GM19455 (cell line): ENCODE results near the gene CUBN.
"Not testable (repeated sequence)": the region's sequence is repeated elsewhere in the genome, so short reads cannot be mapped to it uniquely, and the experiment has no call there.

Experiments used
- ATAC-seq: cut with Tn5 transposase; IDR thresholded peaks from one replicate; pipeline ENCODE4 v1.9.1; 2021; ENCODE audit not compliant: unreplicated experiment

Gene CUBN

DNA sequence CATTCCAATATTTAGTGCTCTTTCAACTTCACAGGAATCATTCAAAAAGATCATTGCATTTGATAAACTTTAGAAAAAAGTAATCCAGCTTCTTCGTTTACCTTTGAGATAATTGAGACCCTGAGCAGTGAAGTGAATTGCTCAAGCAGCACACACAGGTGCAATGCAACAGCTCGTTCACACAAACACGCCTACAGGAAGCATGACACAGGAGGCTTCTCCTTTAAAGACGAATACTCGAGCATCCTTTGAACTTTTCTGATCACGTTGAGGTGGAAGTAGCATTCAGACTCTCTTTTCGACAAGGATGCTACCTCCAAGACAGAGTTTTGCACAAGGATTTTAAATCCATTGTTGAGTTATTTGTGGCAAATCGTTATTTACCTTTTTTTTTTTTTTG, 294.4 kb downstream of the CUBN start:
- ATAC-seq, result no peak

DNA sequence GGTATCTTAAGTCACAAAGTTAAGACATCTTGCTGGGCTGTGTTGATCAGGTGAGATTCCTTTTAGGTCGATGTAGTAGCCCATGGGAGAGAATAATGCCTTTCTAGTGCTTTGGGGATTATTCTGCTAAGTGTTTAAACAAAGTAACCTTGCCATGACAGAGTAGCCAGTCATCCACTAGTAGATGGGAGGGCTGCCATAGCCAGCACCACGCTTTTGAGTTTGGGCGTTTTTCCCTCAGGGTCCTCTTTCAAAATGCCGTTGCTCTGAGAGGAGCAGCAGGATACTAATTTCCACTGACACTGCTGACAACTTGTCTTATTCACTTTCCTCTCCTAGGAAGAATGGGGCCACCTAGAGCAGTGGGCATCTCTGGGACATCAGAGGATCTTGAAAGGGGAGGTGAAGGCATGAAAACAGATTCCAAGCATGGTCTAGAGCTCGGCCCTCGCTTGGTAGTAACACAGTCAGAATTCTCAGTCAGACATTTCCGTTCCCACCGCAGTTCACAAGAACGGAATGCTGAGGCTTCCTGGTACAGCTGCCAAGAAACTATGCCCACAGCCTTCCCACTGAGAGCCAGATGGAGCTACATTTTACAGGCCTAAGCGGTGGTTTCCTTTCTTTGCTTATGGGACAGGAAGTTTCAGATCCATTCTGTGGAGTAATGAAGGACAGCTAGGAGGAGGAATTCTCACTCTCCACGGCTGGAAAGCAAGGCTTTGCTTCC, 297.1 kb downstream of the CUBN start:
- no peak for ATAC-seq

DNA sequence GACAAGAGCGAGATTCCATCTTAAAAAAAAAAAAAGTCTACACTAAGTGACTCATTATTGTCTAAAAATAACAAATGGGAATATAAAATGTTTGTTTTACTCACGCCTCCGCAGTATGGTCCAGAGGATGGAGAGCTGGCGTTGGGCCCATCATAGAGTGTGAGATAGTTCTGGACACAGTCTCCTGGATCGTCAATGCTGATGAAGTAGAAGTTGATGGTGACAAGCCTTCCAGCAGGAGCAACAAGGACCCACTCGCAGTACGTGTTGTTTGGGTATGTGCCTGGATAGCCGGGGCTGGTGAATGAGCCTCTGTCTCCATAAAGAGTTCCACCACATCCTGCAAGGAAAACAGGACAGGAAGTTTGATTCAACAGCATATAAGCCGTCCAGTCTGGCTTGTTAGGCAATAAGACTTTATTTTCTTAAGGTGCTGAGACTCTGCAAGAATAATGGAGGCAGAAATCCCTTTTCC, 300.9 kb downstream of the CUBN start:
- ATAC-seq, result no peak

DNA sequence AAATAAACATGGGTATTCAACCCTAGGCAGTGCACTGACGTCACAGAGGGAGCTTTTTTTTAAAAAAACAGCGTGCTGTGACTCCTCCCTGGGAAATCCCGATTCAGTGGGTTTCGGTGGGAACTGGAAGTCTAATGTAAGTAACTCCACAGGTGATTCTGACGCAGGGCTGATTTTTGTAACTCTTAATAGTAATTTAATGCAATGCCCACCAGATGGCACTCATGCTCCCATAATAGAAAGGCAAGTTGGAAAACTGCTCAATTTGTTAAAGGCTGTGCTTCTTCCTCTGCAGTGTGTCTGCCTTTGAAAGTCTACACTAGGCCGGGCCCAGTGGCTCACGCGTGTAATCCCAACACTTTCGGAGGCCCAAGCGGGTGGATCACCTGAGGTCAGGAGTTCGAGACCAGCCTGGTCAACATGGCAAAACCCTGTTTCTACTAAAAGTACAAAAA, 301.5 kb downstream of the CUBN start:
- ATAC-seq, result peak; percentile 69

DNA sequence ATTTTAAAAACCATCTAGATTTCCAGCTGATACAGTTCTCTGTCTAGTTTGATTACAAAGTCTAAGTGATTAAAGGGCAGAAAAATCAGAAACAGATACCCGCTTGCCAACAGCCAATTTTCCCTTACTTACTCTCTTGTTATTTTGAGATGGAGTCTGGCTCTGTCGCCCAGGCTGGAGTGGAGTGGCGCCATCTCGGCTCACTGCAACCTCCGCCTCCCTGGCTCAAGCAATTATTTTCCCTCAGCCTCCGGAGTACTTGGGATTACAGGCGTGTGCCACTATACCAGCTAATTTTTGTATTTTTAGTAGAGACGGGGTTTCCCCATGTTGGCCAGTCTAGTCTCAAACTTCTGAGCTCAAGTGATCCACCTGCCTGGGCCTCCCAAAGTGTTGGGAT, 302.1 kb downstream of the CUBN start:
- ATAC-seq, result not testable (repeated sequence)

DNA sequence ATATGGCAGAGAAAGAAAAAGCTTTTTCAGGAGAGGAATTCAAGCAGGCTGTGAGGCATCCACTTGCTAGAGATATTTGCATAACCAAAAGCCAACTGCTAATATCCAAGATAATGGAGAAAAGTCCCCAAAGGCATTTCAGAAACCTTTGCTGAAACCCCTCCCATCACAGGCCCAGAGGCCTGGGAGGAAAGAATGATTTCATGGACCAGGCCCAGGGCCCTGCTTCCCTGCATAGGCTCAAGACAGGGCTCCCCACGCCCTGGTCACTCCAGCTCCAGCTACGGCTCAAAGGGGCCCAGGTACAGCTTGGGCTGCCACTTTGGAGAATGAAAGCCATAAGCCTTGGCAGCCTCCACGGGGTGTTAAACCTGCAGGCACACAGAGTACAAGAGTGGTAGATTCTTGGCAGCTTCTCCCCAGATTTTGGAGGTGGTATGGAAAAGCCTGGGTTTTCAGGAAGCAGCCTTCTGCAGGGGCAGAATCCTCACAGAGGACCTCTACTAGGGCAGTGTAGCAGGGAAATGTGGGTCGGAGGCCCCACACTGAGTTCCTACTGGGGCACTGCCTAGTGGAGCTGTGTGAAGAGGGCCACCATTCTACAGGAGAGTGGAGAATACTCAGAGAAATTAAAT, 306.8 kb downstream of the CUBN start:
- no peak for ATAC-seq

DNA sequence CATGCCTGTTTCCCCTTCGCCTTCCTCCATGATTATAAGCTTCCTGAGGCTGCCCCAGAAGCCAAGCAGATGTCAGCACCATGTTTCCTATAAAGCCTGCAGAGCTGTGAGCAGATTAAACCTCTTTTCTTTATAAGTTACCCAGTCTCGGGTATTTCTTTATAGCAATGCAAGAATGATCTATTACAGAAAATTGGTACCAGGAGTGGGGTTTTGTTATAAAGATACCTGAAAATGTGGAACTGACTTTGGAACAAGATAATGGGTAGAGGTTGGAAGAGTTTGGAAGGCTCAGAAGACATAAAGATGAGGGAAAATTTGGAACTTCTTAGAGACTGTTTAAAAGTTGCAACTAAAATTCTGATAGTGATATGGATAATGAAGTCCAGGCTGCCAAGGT, 307.6 kb downstream of the CUBN start:
- no peak for ATAC-seq

DNA sequence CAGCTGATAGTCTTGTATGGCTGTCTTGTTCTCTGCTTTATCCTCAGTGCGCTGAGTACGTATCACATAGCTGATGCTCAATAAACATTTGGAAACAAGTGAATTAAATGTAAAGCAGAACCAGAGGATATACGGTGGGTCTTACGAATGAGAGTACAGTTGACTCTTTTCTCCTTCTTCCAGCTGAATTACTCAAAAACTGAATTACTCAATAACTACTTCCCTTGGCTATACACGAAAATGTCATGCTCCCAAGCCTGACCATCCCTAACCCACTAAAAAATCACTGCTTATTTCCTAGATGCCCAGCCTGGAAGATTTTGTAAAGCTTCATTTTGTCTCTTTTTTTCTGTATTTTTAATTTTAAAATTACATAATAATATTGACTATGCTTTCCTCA, 309.2 kb downstream of the CUBN start:
- no peak for ATAC-seq

DNA sequence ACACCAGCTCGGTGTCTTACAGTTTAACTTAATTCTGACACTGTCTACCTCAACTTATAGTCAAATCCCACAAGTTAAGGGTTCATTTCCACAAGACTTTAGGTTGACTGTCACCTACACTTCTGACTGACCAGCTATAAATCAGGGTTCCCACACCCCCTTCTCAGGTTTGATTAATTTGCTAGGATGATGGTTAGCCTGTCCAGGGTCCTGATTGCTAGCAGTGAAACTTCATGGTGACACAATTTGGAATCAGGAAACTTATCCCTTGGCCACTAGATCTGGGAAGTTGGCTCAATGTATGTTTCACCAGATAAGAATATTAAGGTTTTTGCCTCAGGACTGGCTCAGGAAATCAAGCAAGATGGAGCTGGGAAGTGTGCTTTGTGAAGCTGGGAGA, 309.6 kb downstream of the CUBN start:
- ATAC-seq, result no peak

DNA sequence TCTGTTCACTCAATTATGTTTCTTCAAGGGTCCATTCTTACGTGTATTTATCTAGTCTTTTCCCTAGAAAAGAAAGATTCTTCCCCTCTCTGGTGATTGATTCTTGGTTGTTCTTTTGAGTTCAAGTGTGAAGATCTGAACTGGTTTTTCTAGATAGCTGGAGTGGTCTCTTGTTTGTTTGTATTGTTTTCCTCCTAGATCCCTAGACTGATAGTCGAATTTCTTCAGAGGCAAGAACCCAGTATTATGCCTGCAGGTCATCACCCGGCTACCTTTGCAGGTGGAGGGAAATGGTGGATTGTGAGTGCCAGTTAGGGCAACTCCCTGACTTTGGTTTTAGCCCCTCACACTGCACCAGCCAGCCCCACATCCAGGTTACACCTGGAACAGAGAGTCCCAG, 310.2 kb downstream of the CUBN start:
- ATAC-seq, result no peak

DNA sequence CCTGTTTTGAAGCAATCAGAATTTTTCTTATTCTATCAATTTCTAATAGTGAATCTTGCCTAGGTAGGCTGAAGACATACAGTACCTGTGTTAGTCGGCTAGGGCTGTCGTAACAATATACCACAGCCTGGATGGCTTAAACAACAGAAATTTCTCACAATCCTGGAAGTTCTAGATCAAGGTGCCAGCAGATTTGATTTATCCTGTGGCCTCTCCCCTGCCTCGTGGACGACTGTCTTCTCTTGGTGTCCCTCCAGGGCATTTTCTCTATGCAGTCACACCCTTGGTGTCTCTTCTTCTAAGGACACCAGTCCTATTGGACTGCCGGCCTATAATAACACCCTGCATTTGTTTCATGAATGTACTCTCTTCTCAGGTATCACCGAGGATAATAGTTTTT, 310.6 kb downstream of the CUBN start:
- ATAC-seq, result no peak

DNA sequence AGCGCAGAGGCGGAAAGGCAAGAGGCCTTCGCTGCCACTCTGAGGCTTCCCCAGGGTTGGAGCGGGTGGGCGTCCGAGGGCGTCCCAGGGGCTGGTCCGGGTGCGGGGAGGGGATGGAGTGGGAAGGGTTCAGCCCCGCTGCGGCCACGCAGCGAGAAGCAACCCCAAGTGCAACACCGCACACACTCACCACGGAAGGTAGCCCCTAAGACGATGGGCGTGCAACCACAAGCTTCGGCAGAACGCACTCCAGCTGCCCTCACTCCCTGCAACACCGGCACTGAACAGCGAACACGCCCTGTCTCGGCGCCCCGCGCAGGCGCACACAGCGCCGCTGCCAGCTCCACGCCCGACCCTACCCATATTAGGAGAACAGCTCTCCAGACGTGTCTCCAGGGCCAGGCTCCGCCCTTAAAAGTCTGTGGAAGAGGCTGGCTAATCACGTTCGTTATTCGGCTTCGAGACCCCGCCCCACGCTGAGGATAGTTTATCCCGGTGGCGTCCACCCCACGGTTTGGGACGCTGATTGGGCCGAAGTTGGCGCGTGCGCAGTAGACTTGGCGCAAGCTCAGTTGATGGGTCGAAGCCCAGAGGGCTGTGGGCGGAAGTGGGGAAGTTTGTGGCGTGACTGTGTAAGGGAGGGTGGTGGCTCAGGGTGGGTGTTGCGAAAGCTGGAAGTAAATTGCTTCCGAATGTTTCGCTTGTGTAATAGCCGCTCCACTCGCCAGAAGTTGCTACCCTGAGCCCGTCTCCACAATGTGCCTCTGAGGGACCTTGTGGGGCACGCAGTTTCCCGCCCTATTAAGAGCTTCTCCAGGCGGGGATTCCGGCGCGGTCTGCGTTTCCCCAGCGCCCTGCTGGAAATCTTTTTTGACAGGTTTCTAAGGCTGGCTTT, 312.2 kb downstream of the CUBN start, which contains the start of gene RSU1:
TSS of gene RSU1 (minus strand) at position 300 of the 895 bp plus-strand sequence. CDS start 343 bp downstream, outside the sequence.
- ATAC-seq, result peak; percentile 98

DNA sequence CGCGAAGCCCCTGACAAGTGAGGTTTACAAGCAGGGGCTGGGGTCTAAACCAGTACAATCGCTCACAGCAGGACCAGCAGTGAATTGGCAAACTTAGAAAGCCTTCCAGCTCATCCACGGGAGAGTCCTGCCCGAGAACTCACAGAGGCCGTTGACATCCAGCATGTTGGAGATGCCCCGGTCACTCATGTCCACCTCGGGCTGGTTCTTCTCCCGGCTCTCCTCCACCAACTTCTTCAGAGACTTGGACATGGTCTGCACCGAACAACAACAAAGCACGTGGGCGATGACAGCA, 312.8 kb downstream of the CUBN start:
- ATAC-seq, result no peak

DNA sequence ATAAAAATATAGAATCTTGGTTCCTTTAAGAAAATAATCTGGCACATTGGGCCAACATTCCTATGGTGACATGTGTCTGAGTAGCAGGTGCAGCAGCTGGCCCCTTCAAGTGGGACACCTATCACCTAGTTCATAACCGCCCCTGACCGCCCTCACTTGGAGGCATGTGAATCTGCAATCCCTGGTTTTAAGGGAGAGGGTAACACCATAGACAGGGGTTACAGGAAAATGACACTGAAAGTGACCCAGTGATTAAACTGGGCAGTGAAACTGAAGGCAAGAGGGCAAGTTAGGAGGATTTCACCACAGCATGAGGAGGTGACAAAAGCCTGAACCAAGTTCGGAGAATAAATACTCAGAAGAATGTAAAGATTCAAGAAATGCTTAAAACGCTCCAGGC, 313.4 kb downstream of the CUBN start:
- no peak for ATAC-seq

DNA sequence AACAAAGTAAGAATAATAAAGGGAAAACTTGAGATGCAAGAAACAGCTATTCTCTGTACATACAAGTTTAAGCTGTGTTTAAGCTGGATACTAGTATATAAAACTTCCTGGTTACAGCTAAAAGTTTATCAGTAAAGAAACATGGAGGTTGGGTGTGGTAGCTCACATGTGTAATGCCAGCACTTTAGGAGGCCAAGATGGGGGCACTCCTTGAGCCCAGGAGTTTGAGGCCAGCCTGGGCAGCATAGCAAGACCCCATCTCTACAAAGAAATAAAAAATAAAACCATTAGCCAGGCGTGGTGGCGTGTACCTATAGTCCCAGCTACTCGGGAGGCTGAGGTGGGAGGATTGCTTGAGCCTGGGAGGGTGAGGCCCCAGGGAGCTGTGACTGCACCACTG, 315.6 kb downstream of the CUBN start:
- no peak for ATAC-seq

DNA sequence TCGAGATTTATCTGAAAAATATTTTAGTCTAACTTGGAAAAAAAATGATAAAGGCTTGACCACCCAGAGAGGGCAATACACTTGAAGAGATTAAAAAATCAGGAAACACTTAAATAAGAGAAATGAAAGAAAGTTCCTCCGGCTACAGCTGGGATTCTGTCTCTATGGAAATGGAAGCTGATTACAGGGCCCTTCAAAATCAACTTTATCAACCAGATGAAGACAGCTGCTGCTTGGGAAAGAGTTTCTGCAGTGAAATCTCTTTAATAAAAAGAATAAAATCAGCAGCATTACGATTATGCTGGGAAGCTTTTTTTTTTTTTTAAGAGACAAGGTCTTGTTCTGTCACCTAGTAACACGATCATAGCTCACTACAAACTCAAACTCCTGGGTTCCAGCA, 316.9 kb downstream of the CUBN start:
- ATAC-seq, result no peak

DNA sequence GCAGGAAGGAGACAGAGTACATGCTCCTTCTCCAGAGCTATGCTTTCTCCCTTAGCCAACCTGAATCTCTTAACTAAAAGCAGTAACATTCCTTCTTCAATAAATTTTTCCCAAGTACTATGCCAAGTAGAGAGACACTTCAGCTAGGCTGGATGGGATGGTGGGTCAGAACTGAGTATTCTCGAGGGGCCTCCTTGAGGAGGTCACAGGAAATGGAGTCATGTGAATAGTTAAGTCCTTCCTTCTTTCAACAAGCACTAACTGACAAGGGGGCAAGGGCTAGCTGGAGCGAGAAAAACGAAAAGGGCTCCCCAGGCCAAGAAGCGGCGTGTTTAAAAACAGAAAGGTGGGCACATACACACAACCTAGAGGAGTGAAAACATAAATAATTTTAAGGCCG, 317.8 kb downstream of the CUBN start:
- no peak for ATAC-seq

DNA sequence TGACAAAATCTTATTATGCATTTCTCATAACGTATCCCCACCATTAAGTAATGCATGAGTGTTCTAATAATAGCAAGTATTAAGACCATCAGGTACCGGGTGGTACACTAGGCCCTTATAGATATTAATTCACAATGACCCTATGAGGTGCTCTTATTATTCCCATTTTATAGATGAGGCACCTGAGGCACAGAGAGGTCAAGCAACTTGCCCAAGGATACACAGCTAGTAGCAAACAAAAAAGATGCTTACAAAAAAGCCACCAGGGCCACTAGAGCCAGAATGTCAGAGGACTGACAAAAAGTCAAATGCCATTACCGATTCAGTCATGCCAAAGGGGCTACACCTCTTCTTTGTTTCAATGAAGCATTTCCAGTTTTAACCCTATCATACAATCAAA, 318.3 kb downstream of the CUBN start:
- no peak for ATAC-seq

DNA sequence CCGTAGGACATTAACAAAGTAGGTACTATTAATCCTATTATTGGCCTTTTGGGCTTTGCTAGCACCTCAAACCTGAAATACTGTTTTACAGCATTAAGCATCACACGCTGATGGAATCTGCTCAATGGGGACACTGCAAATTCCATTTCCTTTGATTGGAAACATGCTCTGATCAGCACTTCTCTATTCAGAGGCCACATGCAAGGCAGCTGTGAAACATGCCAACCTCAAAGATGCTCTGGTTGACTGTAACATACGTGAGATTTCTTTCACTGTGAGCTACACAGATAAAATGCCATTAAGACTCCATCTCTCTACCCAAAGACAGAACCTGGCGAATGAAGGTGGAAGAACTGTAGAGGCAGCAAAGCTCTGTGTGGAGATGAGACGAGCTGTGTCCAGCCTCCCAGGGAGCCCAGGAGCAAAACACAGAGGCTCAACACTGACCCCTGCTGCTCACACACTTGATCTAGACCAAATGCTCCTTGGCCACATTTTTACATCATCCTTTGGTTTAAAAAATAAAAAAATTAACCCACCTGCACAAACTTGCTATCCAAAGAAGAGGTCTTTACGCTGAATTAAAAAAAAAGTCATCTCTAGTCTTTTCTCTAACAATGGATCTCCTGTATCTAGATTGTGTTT, 320.4 kb downstream of the CUBN start:
- ATAC-seq, result peak; percentile 89

DNA sequence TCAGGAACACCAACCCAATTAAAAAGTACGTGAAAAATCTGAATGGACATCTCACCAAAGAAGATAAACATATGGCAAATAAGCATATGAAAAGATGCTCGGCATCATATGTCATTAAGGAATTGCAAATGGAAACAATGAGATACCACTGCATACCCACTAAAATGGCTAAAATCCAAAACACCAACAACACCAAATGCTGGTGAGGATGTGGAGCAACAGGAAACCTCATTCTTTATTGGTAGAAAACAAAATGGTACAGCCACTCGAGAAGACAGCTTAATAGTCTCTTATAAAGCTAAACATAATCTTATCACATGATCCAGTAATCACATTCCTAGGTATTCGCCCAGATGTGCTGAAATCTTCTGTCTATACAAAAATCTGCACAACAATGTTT, 325.5 kb downstream of the CUBN start:
- no peak for ATAC-seq

DNA sequence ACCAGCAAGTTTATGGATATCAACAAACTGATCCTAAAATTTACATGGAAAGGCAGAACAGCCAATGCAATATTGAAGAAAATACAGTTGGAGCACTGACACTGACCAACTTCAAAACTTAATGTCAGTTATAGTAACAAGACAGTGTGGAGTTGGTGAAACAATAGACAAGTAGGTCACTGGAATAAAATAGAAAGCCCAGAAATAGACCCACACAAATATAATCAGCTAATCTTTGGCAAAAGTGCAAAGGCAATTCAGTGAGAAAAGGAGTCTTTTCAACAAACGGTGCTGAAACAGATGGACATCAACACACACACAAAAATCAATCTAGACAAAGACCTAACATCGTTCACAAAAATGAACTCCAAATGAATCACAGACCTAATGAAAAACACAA, 326.1 kb downstream of the CUBN start:
- ATAC-seq, result no peak
